Measurements from ENCODE around the gene MAP3K5.

DNA sequence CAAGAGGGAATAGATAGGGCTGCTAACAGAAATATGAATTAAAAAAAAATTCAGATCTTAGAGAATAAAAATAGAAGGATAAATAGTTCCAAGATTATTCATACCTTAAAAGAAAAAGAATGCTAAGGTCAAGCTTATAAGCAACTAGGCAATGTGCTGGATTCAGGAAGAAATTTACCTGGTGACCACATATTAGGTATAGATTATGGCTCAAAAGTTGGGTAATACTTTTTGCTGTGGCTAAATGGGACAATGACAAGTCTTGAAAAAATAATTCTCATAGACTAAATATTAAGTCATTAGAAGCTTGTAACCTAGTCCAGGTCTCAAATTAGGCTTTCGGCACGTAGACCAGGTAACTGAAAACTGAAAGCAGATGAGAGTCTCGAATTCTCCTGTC is 17.2 kb downstream of the MAP3K5 start:
- no peak for TF ChIP-seq TOX (CRISPR knock-in tag; IDR thresholded peaks at IDR 0.05; ENCODE audit: borderline replicate concordance)
- TF ChIP-seq ZFP3 (CRISPR knock-in tag; IDR thresholded peaks at IDR 0.05) = no peak
- TF ChIP-seq ZNF70 (CRISPR knock-in tag; IDR thresholded peaks at IDR 0.05) = no peak
- TF ChIP-seq CSRNP3 (CRISPR knock-in tag; IDR thresholded peaks at IDR 0.05) = no peak
- TF ChIP-seq, protein P1, sequence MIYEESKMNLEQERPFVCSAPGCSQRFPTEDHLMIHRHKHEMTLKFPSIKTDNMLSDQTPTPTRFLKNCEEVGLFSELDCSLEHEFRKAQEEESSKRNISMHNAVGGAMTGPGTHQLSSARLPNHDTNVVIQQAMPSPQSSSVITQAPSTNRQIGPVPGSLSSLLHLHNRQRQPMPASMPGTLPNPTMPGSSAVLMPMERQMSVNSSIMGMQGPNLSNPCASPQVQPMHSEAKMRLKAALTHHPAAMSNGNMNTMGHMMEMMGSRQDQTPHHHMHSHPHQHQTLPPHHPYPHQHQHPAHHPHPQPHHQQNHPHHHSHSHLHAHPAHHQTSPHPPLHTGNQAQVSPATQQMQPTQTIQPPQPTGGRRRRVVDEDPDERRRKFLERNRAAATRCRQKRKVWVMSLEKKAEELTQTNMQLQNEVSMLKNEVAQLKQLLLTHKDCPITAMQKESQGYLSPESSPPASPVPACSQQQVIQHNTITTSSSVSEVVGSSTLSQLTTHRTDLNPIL (CRISPR knock-in tag; IDR thresholded peaks at IDR 0.05; ENCODE audit: low read depth) = no peak
- TF ChIP-seq ISL1 (CRISPR knock-in tag; IDR thresholded peaks at IDR 0.05) = no peak
- TF ChIP-seq, protein P2, sequence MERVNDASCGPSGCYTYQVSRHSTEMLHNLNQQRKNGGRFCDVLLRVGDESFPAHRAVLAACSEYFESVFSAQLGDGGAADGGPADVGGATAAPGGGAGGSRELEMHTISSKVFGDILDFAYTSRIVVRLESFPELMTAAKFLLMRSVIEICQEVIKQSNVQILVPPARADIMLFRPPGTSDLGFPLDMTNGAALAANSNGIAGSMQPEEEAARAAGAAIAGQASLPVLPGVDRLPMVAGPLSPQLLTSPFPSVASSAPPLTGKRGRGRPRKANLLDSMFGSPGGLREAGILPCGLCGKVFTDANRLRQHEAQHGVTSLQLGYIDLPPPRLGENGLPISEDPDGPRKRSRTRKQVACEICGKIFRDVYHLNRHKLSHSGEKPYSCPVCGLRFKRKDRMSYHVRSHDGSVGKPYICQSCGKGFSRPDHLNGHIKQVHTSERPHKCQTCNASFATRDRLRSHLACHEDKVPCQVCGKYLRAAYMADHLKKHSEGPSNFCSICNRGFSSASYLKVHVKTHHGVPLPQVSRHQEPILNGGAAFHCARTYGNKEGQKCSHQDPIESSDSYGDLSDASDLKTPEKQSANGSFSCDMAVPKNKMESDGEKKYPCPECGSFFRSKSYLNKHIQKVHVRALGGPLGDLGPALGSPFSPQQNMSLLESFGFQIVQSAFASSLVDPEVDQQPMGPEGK (CRISPR knock-in tag; IDR thresholded peaks at IDR 0.05; ENCODE audit: borderline replicate concordance) = no peak
- TF ChIP-seq CSDC2 (CRISPR knock-in tag; IDR thresholded peaks at IDR 0.05) = no peak
- no peak for TF ChIP-seq OSR1 (CRISPR knock-in tag; IDR thresholded peaks at IDR 0.05)
- no peak for TF ChIP-seq ZNF565 (CRISPR knock-in tag; conservative IDR thresholded peaks at IDR 0.05; ENCODE audit: low read depth)
- no peak for TF ChIP-seq ZNF8 (CRISPR knock-in tag; IDR thresholded peaks at IDR 0.05)
- TF ChIP-seq GLIS3 (CRISPR knock-in tag; IDR thresholded peaks at IDR 0.05) = no peak
- no peak for TF ChIP-seq POU6F1 (CRISPR knock-in tag; IDR thresholded peaks at IDR 0.05; ENCODE audit: borderline replicate concordance, low read depth)
